BLaER1 (cell line): Measurements from ENCODE around the gene ALDH3B2.
"Not testable (repeated sequence)": the region's sequence is repeated elsewhere in the genome, so short reads cannot be mapped to it uniquely, and the experiment has no call there.

Experiments used
- H3K27ac ChIP-seq: shearing (Covaris generic); formaldehyde crosslinking; 2 replicates; pipeline ENCODE4 v1.8.1; 2022
- H3K27me3 ChIP-seq: shearing (Covaris generic); formaldehyde crosslinking; 2 replicates; pipeline ENCODE4 v1.8.1; 2022
- H3K36me3 ChIP-seq: shearing (Covaris generic); formaldehyde crosslinking; 2 replicates; pipeline ENCODE4 v1.8.1; 2022
- H3K4me1 ChIP-seq: shearing (Covaris generic); formaldehyde crosslinking; 2 replicates; pipeline ENCODE4 v1.8.1; 2022
- H3K4me2 ChIP-seq: shearing (Covaris generic); formaldehyde crosslinking; 2 replicates; pipeline ENCODE4 v1.8.1; 2022
- H3K4me3 ChIP-seq: shearing (Covaris generic); formaldehyde crosslinking; 2 replicates; pipeline ENCODE4 v1.8.1; 2022
- H3K9ac ChIP-seq: shearing (Covaris generic); formaldehyde crosslinking; 2 replicates; pipeline ENCODE4 v1.8.1; 2022
- H3K9me3 ChIP-seq: shearing (Covaris generic); formaldehyde crosslinking; 2 replicates; pipeline ENCODE4 v1.8.1; 2022
- H4K20me1 ChIP-seq: shearing (Covaris generic); formaldehyde crosslinking; 2 replicates; pipeline ENCODE4 v1.8.1; 2022
- Cebpa-rat ChIP-seq: shearing (Covaris generic); IDR thresholded peaks from 2 replicates; pipeline ENCODE4 v1.8.1; 2022

The ALDH3B2 gene

DNA sequence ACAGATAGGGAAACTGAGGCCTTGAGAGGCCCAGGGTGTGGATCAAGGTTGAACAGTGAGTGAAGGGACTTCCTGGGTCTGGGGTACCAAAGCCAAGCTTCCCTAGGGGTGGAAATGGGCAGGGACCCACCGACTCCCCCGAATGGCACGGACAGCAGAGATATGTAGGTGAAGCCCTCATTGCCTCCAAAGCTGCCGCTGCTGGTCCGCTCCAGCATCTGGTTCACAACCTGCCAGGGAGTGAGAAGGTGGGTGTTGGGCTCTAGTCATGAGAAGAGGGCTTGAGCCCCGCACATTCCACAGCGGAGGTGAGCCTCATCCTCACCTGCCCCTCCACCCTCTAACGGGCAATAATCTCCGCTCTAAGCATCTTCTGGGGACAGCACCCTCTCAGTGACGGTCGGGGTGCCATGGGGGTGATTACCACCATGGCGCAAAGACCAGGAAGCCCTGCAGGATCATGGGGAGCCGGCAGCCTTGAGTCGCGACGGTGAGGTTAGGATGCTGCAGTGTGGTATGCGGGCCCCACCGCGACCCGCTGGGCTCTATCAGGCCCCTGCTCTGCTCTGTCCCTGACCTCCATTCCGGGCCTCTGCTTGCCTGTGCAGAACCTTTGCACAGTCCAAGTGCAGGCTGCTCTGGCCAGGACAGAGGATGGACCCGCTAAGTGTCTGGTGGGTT lies 10.8 kb downstream of the ALDH3B2 start:
- H3K27me3 ChIP-seq: no peaks in the 10 kb centered on the region
- H3K4me1 ChIP-seq: peaks cover 46% of the 10 kb centered on the region
- H3K4me3 ChIP-seq: no peak overlapping the region
- no peaks in the 10 kb centered on the region for H3K9me3 ChIP-seq
- H3K27ac ChIP-seq: no peak overlapping the region
- H4K20me1 ChIP-seq: peaks cover 12% of the 10 kb centered on the region; the same call in 1 of the 2 replicates
- H3K4me2 ChIP-seq: no peak overlapping the region
- no peak overlapping the region for H3K9ac ChIP-seq
- no peaks in the 10 kb centered on the region for H3K36me3 ChIP-seq
- TF ChIP-seq Cebpa-rat: no peak

DNA sequence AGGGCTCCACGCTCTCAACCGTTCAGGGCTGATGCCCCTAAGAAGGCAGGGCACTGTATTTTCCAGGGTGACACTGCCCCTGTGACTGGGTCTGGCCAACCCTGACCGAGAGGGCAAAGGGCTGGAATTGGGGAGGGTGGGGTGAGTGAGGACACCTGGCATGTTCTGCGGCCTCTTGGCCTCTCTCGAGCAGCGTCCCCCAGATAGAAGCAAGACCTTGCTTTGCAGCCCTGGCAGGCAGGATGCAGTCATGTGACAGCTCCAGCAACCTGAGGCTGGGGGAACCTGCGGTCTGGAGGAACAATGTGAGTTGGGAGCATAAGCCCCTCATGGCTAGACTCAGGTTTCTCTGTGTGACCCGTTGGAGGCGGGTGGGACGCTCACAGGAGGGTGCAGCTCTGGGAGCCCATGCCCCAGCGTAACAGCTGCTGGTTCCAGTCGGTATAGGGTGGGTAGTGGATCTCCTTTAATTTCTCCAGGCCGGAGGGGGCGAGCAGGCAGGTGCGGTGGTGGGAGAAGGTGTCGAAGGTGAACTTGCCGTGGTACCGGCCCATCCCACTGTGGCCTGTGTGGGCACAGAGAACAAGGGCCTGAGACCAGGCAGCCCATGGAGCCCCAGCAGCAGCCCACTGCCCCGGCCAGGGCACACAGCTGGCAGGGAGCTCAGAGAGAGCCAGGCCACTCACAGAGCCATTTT lies 11.4 kb downstream of the ALDH3B2 start:
- no peak overlapping the region for H3K9ac ChIP-seq
- no peak overlapping the region for H3K4me3 ChIP-seq
- H3K9me3 ChIP-seq: peaks cover 4% of the 10 kb centered on the region; the same call in 1 of the 2 replicates
- no peak for TF ChIP-seq Cebpa-rat
- no peaks in the 10 kb centered on the region for H3K36me3 ChIP-seq
- H3K4me2 ChIP-seq: no peak overlapping the region
- peaks cover 42% of the 10 kb centered on the region for H3K4me1 ChIP-seq
- H4K20me1 ChIP-seq: peaks cover 12% of the 10 kb centered on the region; the same call in 1 of the 2 replicates
- H3K27me3 ChIP-seq: no peaks in the 10 kb centered on the region
- H3K27ac ChIP-seq: no peak overlapping the region

GRCh38 chr11:67662142-67662834 lies 12.1 kb downstream of the ALDH3B2 start:
- Histone ChIP-seq H3K4me3 (no peak overlapping the region), H3K27ac (no peak overlapping the region), H3K36me3 (no peaks in the 10 kb centered on the region), H4K20me1 (peaks cover 7% of the 10 kb centered on the region; the same call in 1 of the 2 replicates), H3K9me3 (peaks cover 11% of the 10 kb centered on the region), H3K4me2 (no peak overlapping the region), H3K9ac (no peak overlapping the region), H3K27me3 (no peaks in the 10 kb centered on the region), H3K4me1 (peaks cover 35% of the 10 kb centered on the region)
- TF ChIP-seq Cebpa-rat: no peak

GRCh38 chr11:67660752-67661151 lies 13.7 kb downstream of the ALDH3B2 start:
- not testable (repeated sequence) for H3K36me3 ChIP-seq, H3K4me2 ChIP-seq, H3K27ac ChIP-seq, H3K9ac ChIP-seq, H3K4me3 ChIP-seq, H3K27me3 ChIP-seq, H4K20me1 ChIP-seq
- Histone ChIP-seq H3K4me1 (peaks cover 19% of the 10 kb centered on the region), H3K9me3 (peaks cover 27% of the 10 kb centered on the region)

DNA sequence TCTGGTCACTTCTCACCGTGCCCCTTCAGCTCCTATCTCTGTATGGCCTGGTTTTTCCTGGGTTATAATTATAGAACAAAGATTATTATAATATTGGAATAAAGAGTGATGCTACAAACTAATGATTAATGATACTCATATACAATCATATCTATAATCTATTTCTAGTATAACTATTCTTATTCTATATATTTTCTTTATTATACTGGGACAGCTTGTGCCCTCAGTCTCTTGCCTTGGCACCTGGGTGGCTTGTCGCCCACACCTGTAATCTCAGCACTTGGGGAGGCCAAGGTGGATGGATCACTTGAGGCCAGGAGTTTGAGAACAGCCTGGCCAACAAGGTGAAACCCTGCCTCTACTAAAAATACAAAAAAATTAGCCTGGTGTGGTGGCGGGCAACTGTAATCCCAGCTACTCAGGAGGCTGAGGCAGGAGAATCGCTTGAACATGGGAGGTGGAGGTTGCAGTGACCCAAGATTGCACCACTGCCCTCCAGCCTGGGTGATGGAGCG lies 14.7 kb downstream of the ALDH3B2 start:
- peaks cover 16% of the 10 kb centered on the region for H3K4me1 ChIP-seq
- H3K4me3 ChIP-seq, H4K20me1 ChIP-seq, H3K27ac ChIP-seq, H3K27me3 ChIP-seq, H3K4me2 ChIP-seq, H3K9ac ChIP-seq, H3K36me3 ChIP-seq: not testable (repeated sequence)
- H3K9me3 ChIP-seq: peaks cover 37% of the 10 kb centered on the region

DNA sequence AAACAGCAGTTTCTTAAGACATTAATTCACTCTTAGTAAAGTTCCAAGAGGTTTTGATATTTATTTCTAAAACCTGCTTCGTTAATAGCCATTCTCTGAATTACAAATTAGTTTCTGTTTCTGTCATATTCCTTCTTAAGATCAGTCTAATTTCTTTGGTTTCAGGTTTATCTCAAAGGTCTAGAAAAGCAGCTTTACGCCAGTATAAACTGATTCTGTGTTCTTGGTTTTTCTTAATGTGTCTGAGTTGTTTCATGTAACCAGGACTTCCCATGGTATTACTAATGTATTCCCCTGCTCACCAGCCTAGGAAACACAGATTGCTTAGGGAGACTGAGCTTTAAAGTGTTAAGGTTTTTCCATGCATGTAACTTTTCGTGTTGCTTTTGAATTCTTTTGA lies 17.1 kb downstream of the ALDH3B2 start:
- H3K27ac ChIP-seq: no peak overlapping the region
- peaks cover 10% of the 10 kb centered on the region for H3K4me1 ChIP-seq
- H3K4me3 ChIP-seq: no peak overlapping the region
- H3K4me2 ChIP-seq: no peak overlapping the region
- H3K9me3 ChIP-seq: peaks cover 50% of the 10 kb centered on the region
- no peaks in the 10 kb centered on the region for H3K36me3 ChIP-seq
- H3K9ac ChIP-seq: no peak overlapping the region
- H3K27me3 ChIP-seq: no peaks in the 10 kb centered on the region
- H4K20me1 ChIP-seq: no peaks in the 10 kb centered on the region
- TF ChIP-seq Cebpa-rat: no peak

- Histone ChIP-seq H3K4me1 (peaks cover 17% of the 10 kb centered on the region), H3K27me3 (no peaks in the 10 kb centered on the region), H3K4me3 (no peak overlapping the region), H3K9ac (no peak overlapping the region), H3K4me2 (no peak overlapping the region), H3K27ac (no peak overlapping the region), H3K9me3 (peaks cover 50% of the 10 kb centered on the region), H3K36me3 (no peaks in the 10 kb centered on the region), H4K20me1 (no peaks in the 10 kb centered on the region)
- TF ChIP-seq Cebpa-rat: no peak
Measured at GRCh38 chr11:67656278-67656922, 18.0 kb downstream of the ALDH3B2 start.

- no peaks in the 10 kb centered on the region for H3K36me3 ChIP-seq
- no peaks in the 10 kb centered on the region for H3K27me3 ChIP-seq
- TF ChIP-seq Cebpa-rat: no peak
- H4K20me1 ChIP-seq: no peaks in the 10 kb centered on the region
- H3K4me2 ChIP-seq: no peak overlapping the region
- peaks cover 50% of the 10 kb centered on the region for H3K9me3 ChIP-seq
- H3K9ac ChIP-seq: no peak overlapping the region
- no peak overlapping the region for H3K27ac ChIP-seq
- no peak overlapping the region for H3K4me3 ChIP-seq
- H3K4me1 ChIP-seq: peaks cover 34% of the 10 kb centered on the region
Measured at GRCh38 chr11:67654225-67654624, 20.2 kb downstream of the ALDH3B2 start.

DNA sequence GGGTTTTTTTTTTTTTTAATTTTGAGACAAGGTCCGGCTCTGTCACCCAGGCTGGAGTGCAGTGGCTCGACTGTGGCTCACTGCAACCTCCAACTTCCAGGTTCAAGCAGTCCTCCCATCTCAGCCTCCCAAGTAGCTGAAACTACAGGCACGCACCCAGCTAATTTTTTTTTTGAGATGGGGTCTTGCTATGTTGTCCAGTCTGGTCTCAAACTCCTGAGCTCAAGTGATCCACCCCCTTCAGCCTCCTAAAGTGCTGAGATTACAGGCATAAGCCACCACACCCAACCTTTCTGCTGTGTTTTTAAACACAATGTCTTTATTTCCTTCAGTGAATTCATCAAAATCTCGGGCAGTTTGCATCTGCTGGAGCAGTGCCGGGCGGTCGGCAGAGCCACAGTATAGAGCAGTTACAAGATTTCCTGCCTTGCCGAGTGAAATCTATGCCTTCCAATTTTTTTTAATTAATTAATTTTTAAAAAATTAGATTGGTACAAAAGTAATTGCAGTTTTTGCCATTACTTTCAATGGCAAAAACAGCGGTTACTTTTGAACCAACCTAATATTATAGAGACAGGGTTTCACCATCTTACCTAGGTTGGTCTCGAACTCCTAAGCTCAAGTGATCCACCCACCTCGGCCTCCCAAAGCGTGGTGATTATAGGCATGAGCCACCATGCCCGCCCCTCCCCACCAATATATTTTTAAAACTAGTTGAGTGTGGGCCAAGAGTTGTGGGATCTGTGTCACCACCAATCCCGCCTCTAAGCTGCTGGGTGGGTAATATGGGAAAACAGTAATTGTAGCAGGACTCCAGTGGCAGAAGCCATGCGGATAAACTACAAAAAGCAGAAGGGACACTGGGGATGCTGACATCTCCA lies 21.2 kb downstream of the ALDH3B2 start:
- peaks cover 48% of the 10 kb centered on the region for H3K9me3 ChIP-seq
- no peak for TF ChIP-seq Cebpa-rat
- no peak overlapping the region for H3K27ac ChIP-seq
- no peak overlapping the region for H3K4me2 ChIP-seq
- no peaks in the 10 kb centered on the region for H3K27me3 ChIP-seq
- no peak overlapping the region for H3K9ac ChIP-seq
- H3K4me1 ChIP-seq: peaks cover 37% of the 10 kb centered on the region
- H3K4me3 ChIP-seq: no peak overlapping the region
- H4K20me1 ChIP-seq: no peaks in the 10 kb centered on the region
- no peaks in the 10 kb centered on the region for H3K36me3 ChIP-seq
